Stimulated activated CD4-positive, alpha-beta T cell treated with anti-CD3 and anti-CD28 coated beads, Interleukin-15, amount 100 ng/mL, for 48 hours (primary cell): Measurements from ENCODE around the gene ARHGAP40.

ENCODE experiments used
- DNase-seq, 2 donors: peaks; one replicate each; pipeline ENCODE4 v3.0.0-alpha.2; 2020; ENCODE audit warnings: low read depth in 2 of 2

The ARHGAP40 gene

DNA sequence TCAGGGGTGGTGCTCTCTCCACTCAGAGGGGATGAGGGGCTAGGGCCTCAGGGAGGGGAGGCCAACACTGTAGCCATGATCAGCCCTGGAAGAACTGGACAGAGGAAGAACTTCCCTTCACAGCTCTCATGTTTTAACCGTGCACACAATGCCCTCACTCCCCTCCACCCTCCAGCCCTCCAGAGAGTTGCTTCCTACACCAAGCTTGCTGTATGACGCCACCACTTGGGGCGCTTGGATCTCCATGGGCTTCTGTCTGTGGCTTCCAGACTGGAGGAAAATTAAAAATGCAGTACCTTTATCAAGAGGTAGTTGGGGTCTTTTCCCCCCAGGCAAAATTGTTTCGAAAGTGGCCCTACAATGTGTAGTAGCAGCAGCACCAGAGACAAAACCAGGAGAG lies 48.4 kb downstream of the ARHGAP40 start:
- no peak for DNase-seq

DNA sequence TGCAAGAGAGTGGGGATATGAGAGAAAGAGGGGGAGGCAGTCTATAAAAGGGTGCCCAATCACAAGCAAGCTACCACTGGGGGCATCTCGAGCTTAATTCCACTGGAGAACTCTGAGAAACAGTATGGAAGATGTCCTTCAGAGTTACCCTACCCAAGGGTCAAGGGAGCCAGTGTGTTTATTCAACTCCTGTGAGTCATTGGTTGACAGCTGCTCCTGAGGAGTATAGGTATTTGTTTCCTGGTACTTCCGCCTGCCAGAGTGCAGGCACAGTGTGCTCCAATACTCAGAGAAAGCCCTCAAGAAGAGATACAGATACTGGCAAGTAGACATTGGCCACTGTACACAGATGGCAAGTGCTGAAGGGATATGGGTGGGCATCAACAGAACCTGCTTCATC lies 49.5 kb downstream of the ARHGAP40 start:
- no peak for DNase-seq

DNA sequence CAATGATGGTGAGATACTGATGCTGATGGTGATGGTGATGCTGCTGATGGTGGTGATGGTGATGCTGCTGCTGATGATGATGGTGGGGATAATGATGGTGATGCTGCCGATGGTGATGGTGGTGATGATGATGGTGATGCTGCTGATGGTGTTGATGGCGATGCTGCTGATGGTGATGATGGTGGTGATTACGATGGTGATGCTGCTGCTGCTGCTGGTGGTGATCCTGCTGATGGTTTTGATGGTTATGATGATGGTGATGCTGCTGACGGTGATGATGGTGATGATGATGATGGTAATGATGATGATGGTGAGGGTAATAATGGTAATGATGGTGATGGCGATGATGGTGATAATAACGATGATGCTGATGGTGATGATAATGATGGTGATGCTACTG lies 50.0 kb downstream of the ARHGAP40 start:
- no peak for DNase-seq

DNA sequence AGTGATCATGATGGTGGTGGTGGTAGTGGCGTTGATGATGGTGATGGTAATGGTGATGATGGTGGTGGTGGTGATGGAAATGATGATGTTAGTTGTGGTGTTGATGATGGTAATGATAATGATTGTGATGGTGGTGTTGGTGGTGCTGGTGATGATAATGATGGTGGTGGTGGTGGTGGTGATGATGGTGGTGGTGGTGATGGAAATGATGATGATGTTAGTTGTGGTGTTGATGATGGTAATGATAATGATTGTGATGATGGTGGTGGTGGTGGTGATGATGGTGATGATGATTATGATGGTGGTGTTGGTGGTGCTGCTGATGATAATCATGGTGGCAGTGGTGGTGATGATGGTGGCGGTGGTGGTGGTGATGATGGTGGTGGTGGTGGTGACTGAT lies 51.4 kb downstream of the ARHGAP40 start:
- DNase-seq: no peak

DNA sequence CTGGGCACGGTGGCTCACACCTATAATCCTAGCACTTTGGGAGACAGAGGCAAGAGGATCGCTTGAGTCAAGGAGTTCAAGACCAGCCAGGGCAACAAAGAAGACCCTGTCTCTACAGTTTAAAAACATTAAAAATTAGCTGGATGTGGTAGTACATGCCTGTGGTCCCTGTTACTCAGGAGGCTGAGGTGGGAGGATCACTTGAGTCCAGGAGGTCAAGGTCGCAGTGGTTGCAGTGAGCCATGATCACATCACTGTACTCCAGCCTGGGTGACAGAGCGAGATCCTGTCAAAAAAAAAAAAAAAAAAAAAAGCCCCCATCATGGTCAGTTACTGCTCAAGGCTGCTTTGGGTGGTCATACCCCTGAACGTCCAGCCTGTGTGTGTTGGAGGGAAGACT lies 55.8 kb downstream of the ARHGAP40 start:
- DNase-seq: no peak

DNA sequence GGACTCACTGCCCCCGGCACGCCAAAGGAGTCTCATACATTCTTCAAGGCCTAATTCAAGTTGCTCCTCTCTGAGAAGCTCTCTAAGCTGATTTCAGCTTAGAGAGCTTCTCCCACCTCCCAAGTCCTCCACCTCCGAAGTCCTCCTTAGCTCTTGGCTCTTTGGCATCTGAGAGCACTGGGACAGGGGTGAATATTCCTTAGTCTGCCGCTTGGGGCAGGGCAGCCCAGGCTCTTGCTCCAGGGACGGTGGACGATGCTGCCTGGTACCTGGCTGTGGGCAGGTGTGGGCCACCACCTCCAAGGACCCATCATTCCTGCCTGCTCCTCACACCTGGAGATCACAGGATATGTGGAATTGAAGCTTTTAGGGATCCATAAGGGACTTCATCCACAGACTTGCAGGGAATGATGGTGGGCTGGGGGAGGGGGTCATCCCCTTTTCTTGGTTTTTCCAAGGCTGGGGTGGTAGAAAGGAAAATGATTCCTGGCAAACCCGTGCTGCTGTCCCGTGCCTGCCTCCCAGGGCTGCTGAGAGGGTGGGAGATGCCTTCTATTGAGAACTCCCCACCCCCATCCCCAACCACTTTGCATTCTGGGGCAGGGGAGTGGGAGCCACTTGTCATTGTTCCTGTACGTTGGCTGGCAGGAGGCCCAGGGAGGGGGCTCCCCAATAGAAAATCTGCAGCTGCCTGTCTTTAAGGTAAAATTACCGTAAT lies 57.4 kb downstream of the ARHGAP40 start:
- DNase-seq: peak in 1 of 2 donors; percentile 25

DNA sequence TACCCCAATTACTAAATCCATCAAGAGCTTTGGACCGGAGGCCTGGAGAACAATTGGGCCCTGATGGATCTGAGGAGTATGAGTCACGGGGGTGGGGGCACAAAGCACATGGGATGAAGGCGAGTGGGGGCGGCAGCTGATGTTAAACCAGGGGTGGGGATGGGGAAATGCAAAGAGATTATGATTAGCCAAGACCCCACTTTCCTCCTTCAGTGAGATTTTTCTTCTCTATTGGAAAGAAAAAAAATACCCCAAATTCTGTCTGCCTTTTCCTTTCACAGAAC lies 57.9 kb downstream of the ARHGAP40 start:
- no peak for DNase-seq

DNA sequence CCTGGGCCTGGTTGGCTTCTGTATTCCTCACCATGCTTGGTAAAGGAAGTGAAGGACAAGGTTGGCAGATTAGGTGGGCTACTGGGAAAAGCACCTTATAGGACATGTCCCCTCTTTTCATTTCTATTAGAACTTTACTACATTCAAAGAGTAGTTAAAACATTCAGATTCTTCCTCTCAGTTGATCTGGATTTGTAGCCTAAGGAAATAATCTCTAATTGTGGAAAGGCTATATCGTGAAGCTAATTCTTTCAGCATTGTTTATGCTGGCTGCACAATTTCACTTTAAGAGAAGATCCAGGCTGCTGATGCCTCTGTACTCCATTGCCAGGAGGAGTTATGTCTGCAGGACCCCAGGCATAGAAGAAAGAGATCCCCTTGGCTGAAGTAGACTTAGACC lies 58.8 kb downstream of the ARHGAP40 start:
- no peak for DNase-seq

DNA sequence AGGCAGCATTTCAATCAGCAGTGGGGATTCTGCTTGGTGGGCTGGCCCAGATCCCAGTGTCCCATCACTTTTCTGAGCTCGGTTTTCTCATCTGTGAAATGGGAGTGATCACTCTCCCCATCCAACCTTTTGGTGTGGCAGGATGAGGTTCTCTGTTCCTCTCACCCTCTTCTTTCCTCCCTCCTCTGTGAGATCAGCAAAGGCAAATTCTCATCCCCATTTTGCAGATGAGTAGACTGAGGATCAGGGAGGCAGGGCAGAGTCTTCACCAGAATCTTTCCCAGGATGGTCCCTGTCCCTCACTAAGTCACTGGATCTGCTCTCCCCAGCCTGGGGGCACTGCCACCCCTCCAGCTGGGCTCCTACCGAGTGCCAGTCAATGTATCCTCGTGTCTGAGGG lies 62.1 kb downstream of the ARHGAP40 start:
- DNase-seq: no peak

DNA sequence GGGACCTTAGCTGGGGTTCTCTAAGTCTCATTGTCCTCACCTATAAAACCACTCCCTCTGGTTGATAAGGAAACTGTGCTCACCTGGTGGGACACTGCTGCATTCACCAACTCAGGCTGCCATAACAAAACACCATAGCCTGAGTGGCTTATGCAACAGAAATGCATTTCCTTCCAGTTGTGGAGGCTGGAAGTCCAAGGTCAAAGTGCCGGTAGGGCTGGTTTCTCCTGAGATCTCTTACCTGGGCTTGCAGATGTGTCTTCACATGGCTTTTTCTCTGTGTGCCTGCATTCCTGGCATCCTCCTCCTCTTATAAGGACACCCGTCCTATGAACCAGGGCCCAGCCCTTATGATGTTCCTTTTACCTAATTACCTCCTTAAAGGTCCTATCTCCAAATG lies 62.7 kb downstream of the ARHGAP40 start:
- no peak for DNase-seq

DNA sequence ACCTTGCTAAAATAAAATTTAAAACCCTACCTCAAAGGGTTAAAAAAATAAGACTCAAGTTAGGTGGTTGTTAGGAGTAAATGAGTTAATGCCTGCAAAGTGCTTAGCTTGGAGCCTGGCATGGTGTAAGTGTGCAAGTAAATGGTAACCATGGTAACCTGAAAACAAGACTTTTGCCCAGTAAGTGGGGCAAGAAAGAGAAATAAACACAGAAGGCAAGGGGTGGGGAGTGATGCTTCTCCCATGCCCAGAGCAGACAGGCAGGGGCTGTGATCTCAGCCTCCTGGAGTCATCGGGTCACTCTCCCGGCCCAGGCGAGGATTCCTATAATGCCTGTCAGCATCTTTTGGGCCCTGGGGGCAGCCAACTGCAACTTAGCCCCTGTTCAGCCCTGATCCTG lies 63.5 kb downstream of the ARHGAP40 start:
- no peak for DNase-seq

DNA sequence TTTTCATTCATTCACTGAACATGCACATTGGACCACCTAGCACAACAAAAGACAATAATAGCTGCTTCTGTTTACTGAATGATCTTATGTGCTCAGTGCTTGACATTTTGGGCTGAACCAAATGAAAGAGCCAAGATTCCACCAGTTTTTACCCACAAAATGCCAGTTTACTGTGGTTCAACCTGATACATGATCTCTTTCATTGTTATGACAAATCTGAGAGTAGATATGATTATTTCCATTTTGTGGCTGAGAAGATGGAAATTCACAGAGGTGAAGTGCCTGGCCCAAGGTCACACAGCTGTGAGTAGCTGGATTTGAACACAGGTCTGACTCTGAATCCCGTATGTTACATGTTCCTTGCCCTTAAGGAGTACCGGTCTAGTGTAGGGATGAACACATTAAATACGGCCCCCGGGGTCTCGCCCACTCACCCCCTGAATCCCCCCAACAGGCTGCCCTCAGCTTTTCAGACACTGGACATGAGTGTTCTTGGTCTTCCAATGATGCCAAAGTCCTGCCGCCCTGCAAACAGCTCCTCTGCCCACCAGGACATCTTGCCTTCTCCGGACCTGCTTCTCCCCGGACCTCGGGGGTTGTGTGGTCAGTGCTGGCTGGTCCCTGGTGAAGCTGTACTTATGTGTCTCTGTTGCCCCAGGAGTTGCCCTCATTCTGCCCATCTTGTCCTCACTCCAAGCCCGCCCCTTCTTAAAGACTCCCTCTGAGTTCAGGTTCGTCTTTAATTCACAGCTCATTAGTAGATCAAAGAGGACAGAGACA lies 64.1 kb downstream of the ARHGAP40 start:
- no peak for DNase-seq

DNA sequence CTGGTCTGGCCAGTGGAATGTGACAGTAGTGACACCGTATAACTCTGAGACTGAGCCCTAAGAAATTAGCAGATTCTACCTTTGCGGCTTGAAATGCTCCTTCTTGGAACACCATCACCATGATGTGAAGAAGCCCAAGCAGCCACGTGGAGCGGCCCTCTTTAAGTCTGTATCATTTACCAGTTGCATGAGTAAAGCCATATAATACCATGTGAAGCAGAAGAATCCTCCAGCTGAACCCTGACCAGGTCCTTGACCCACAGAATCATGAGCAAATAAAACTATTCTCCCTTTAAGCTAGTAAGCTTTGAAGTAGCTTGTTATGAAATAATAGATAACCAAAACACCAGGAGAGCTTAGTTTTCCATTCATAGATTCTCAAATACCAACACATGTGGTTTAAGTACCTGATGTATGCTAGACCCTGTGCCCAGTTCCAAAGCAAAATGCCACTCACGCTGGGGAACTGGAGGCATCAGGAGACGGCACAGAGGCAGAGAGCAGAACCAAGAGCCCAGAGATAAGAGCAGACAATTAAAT lies 65.9 kb downstream of the ARHGAP40 start:
- no peak for DNase-seq

DNA sequence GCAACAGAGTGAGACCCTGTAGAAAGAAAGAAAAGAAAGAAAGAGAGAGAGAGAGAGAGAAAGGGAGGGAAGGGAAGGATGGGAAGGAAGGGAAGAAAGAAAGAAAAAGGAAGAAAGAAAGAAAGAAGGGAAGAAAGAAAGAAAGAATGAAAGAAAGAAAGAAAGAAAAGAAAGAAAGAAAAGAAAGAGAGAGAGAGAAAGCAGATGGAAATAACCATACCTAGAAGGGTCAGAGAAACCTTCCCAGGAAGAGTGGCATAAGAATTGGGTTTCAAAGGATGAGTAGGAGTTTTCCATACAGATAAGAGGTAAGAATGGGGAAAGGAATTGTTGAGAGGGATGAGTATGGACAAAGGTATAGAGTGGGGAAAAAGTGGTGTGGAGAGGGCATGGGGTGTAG lies 68.1 kb downstream of the ARHGAP40 start:
- no peak for DNase-seq

DNA sequence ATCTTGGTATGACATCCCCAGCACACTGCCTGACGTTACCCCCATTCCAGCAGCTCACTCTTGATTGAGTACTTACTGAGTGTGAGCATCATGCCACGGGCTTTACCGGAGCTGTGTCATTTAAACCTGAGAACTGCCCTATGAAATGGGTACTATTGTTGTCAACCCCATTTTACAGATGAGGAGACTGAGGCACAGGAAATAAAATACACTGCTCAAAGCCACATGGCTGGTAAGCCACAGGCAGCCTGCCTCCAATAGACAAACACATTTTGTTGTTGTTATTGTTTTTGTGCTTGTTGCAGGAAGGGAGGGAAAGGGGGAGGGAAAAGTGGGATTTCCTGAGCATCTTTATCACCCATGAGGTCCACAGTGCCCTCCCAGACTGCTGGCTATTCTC lies 69.2 kb downstream of the ARHGAP40 start:
- DNase-seq: no peak

DNA sequence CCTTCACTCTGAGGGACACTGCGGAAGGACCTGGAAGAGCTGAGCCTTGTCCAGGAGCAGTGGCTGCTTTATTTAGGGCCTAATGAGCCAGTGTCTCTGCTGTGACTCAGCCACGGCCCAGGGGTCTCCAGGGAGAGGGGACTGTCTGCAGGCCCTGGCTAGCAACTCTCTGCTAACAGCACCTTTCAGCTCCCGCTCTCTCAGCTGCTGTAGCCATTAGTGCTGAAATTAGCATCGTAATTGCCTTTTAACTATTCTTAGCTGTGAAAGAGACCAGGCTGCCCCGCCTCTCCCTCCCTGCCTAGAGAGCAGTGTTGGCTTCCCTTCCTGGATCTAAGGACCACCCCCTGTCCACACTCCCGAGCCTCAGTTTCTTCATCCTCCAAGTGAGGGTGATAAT lies 69.6 kb downstream of the ARHGAP40 start:
- no peak for DNase-seq

DNA sequence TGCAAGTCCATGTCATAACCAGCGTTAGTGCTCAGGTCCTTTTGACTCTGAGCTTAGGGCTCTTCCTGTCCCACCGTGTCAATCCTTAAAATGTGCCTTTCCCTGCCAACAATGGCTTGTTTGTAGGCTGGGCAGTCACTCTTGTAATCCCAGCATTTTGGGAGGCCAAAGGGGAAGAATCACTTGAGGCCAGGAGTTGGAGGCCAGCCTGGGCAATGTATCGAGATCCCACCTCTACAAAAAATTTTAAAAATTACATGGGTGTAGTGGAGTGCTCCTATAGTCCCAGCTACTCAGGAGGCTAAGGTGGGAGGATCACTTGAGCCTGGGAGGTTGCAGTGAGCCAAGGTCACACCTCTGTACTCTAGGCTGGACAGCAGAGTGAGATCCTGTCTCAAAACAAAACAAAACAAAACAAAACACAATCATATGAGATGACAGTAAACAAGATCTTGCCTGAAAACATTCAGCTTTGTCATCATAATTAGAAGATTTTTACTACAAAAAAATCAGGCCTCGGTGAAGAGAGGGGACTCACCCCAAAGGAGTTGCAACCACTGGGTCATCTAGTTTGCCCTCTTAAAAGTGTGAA lies 70.2 kb downstream of the ARHGAP40 start:
- no peak for DNase-seq

DNA sequence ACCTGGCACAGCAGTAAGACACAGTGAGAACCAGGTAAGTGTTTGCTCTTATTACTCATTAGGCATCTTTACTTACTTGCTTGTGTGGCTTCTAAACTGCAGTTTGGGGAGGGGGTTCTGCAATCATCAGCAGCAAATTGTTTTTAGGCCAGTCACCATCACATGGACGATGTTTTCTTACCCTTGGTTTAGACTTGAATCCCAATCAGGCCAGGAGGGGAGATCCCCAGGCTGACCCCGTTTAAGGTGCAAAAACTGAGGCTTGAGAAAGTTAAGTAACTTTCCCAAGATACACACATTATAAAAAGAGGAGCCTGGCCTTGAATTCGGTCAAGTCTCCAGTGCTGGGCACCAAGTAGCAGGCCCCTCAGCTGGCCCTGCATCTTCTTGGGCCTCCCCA lies 70.9 kb downstream of the ARHGAP40 start:
- DNase-seq: no peak

DNA sequence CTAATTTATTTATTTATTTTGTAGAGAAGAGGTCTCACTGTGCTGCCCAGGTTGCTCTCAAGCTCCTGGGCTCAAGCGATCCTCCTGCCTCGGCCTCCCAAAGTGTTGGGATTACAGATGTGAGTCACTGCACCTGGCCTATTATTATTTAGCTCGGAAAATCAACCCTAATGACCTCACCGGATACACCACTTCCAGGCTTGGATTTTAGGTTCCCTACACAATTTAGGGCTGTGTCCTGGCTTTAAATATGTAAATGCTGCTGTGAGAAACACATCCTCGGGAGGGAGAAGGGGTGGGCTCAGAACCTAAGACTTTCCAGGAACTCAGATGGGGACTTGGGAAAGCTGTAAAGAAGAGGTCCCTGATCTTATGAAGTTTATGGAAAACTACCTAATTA lies 71.7 kb downstream of the ARHGAP40 start:
- no peak for DNase-seq

DNA sequence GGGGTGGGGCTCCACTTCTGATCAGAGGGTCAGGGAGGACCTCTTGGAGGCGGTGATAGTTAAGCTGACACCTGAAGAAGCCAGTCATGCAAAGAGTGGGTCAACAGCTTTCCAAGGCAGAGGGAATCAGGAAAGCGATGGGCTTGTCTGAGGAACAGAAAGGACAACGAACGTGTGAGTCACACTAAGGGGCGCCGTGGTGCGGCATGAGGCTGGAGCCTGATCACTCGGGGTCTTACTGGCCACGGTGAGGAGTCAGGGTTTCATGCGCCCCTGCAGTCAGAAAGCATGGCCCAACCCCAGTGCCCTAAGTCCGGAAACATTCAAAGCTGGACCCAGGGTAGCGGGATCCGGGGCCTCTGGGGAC lies 72.1 kb downstream of the ARHGAP40 start:
- DNase-seq: no peak

DNA sequence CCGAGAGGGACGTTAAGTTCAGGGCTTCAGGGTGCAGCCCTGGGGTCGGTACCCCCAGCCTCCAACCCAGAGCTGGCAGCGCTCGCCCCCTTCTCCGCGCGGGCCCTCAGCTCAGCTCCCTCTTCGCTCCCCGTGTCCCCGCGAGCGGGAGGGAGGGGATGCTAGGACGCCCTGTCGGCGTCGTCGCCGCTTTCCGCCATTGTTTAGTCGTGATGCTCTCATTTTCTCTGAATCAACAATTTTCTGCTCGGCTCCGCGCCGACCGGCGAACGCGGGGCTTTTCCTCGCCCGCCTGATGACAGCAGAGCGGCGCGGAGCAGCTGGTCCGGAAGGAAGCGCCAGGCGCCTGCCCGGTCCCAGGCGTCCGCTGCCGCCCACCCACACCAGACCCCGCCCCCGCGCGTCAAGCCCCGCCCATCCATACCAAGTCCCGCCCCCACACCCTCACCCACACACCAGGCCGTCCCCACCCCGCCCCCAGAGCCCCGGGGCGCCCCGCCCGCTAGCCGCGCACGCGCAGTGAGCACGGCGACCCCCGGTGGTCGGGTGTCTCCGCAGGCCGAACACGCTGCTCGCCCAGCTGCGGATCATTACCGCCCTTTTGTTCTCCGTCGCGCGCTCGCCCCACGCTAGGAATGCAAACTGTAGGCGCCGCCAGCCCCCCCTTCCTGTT lies 72.6 kb downstream of the ARHGAP40 start:
- peak; percentile 33 to 51 for DNase-seq

DNA sequence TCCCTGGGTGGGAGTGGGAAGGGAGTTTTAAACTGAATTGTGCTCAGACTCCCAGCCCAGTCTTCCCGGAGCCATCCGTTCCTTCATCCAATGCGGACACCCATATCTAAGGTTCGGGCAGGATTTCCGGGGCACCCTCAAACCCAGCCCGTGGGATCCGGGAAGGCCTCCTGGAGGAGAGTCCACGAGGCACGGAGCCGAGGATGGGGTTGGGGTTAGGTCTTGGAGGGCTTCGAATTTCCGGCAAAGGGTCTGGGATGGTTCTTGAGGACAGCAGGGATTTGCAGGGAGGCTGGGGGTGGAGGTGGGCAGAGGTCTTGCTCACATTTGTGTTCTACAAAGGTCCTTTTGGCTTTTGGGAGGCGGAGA lies 73.1 kb downstream of the ARHGAP40 start:
- DNase-seq: no peak

DNA sequence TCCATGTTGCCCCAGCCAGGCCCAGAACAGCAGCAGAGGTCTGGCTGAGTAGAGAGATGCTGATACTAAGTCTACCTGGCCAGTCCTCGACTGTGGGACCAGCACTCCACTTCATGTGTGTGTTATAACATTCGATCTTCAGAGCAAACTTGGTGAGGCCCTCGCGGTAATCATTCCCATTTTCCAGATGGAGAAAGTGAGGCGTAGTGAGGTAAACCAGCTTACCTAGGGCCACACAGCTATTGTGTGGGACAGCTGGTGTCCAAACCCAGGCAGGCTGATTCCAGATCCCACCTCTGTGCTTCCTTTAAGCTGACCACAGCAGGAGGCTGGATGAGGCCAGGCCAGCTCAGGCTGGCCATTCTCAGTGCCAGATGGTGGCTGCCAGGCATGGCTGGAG lies 75.0 kb downstream of the ARHGAP40 start:
- no peak for DNase-seq
